Sigmoid colon (tissue), 7 donors: Measurements from ENCODE around the gene ACOXL. TPM values are rescaled to one million over a fixed set of nuclear protein-coding genes. Genes with fewer than 3 reads are reported as not detected.

Experiments
- DNase-seq: peaks from one replicate; pipeline ENCODE4 v3.0.0-alpha.2; 2019
- H3K27ac ChIP-seq, 4 donors: fragments of 200-600 bp; sonication (generic); one replicate each; pipeline ENCODE4 v1.5.1; 2016 to 2019; ENCODE audit warnings: mild to moderate bottlenecking in 1 of 4
- H3K27me3 ChIP-seq, 3 donors: fragments of 200-600 bp; sonication (generic); one replicate each; pipeline ENCODE4 v1.5.1; 2019; ENCODE audit warnings: mild to moderate bottlenecking in 1 of 3
- H3K36me3 ChIP-seq, 4 donors: fragments of 200-600 bp; sonication (generic); one replicate each; pipeline ENCODE4 v1.5.1; 2016 to 2019
- H3K4me1 ChIP-seq, 4 donors: fragments of 200-600 bp; sonication (generic); one replicate each; pipeline ENCODE4 v1.5.1; 2017 to 2019
- H3K4me3 ChIP-seq, 4 donors: fragments of 200-600 bp; sonication (generic); one replicate each; pipeline ENCODE4 v1.5.1; 2017 to 2019; ENCODE audit warnings: mild to moderate bottlenecking in 2 of 4, moderate library complexity in 1 of 4
- H3K9me3 ChIP-seq, 4 donors: fragments of 200-600 bp in 3 of 4; sonication (generic) in 3 of 4; one replicate each; pipeline versions ENCODE4 v1.5.1 to v1.6.1; 2013 to 2019
- CTCF ChIP-seq, 4 experiments: fragments of 450-650 bp in 3 of 4; fragments of 200-600 bp in 1 of 4; IDR thresholded peaks; one replicate each; pipeline ENCODE4 v1.5.1; 2016 to 2019; ENCODE audit warnings: antibody characterized with exemption in 4 of 4, mild to moderate bottlenecking in 3 of 4, moderate library complexity in 2 of 4
- EP300 ChIP-seq, 4 donors: sonication (generic); formaldehyde crosslinking; IDR thresholded peaks; one replicate each; pipeline ENCODE4 v1.6.1; 2017; ENCODE audit warnings: antibody characterized with exemption in 4 of 4
- POLR2A ChIP-seq, 2 donors: fragments of 450-650 bp; IDR thresholded peaks; one replicate each; pipeline ENCODE4 v1.6.1; 2016; ENCODE audit warnings: antibody characterized with exemption in 2 of 2, mild to moderate bottlenecking in 2 of 2, moderate library complexity in 2 of 2
- POLR2AphosphoS5 ChIP-seq, 4 donors: sonication (generic); formaldehyde crosslinking; IDR thresholded peaks; one replicate each; pipeline ENCODE4 v1.6.1; 2017; ENCODE audit warnings: antibody characterized with exemption in 4 of 4
- WGBS, 2 donors: extraction: QIAGEN DNeasy Blood & Tissue Kit; methylation state at CpG; one replicate each; pipeline ENCODE4 v1.1.7; 2013; 5-methylcytosine and 5-hydroxymethylcytosine counted together
- intact Hi-C: fragments of 100-400 bp; cut with DNase I; formaldehyde crosslinking; loops from one replicate; pipeline ENCODE4 v1.15.1; 2023
- polyA plus RNA-seq, 3 donors: library from polyadenylated mRNA; stranded (reverse); fragments of 200-250 nt; gene quantifications; one replicate each; pipeline ENCODE4 v1.2.3, GENCODE V29; 2013
- total RNA-seq, 4 donors: library from RNA; depleted of rRNA; stranded (reverse); fragments of >200 nt; gene quantifications; one replicate each; pipeline ENCODE4 v1.1.0, GENCODE V29; 2016
- donor health status: healthy with polysubstance abuse.
- donor health status: Bipolar disorder and iron deficiency.
- donor health status: healthy.

ACOXL gene
- total and polyA plus RNA-seq, 7 donors, result 0.45 TPM; not detected in 6

GRCh38 chr2:110969696-110970095 lies 237.3 kb downstream of the ACOXL start:
- intact Hi-C loops, result no loop called here
- no peak for TF ChIP-seq CTCF (IDR thresholded peaks at IDR 0.05)
- no peak for TF ChIP-seq POLR2A (IDR thresholded peaks at IDR 0.05)
- no peak for TF ChIP-seq EP300 (IDR thresholded peaks at IDR 0.05)
- no peak for TF ChIP-seq POLR2AphosphoS5 (IDR thresholded peaks at IDR 0.05)
- H3K27ac ChIP-seq, result no peak overlapping the region
- no peaks in the 10 kb centered on the region for H3K9me3 ChIP-seq
- peaks cover 0 to 5% (median 0%) of the 10 kb centered on the region in 4 donors for H3K4me1 ChIP-seq
- WGBS, 2 donors, result 85 to 91% methylated on average over 2 of the region's 2 CpGs
- DNase-seq, result no peak
- H3K36me3 ChIP-seq, result no peaks in the 10 kb centered on the region
- H3K4me3 ChIP-seq, result no peak overlapping the region
- H3K27me3 ChIP-seq, result no peaks in the 10 kb centered on the region

- Histone ChIP-seq H3K36me3 (no peaks in the 10 kb centered on the region), H3K4me3 (no peak overlapping the region), H3K27ac (no peak overlapping the region), H3K9me3 (no peaks in the 10 kb centered on the region), H3K27me3 (no peaks in the 10 kb centered on the region), H3K4me1 (peaks cover 0 to 5% (median 0%) of the 10 kb centered on the region in 4 donors)
- TF ChIP-seq CTCF (IDR thresholded peaks at IDR 0.05) (no peak), EP300 (IDR thresholded peaks at IDR 0.05) (no peak), POLR2AphosphoS5 (IDR thresholded peaks at IDR 0.05) (no peak), POLR2A (IDR thresholded peaks at IDR 0.05) (no peak)
- intact Hi-C loops, result no loop called here
- 31 to 53% methylated on average over 2 of the region's 2 CpGs for WGBS, 2 donors
- no peak for DNase-seq
These were observed 237.8 kb downstream of the ACOXL start for GRCh38 chr2:110970201-110970600.

GRCh38 chr2:110971811-110972210 lies 239.4 kb downstream of the ACOXL start:
- Histone ChIP-seq H3K9me3 (no peaks in the 10 kb centered on the region), H3K4me3 (no peak overlapping the region), H3K4me1 (peaks cover 0 to 5% (median 0%) of the 10 kb centered on the region in 4 donors), H3K27me3 (no peaks in the 10 kb centered on the region), H3K36me3 (no peaks in the 10 kb centered on the region), H3K27ac (no peak overlapping the region)
- 66 to 77% methylated on average over 2 of the region's 2 CpGs for WGBS, 2 donors
- DNase-seq, result no peak
- TF ChIP-seq CTCF (IDR thresholded peaks at IDR 0.05) (no peak), POLR2AphosphoS5 (IDR thresholded peaks at IDR 0.05) (no peak), POLR2A (IDR thresholded peaks at IDR 0.05) (no peak), EP300 (IDR thresholded peaks at IDR 0.05) (no peak)
- intact Hi-C loops, result no loop called here

GRCh38 chr2:110973262-110973661 lies 240.9 kb downstream of the ACOXL start:
- H3K4me3 ChIP-seq, result no peak overlapping the region
- no peak overlapping the region for H3K27ac ChIP-seq
- H3K36me3 ChIP-seq, result no peaks in the 10 kb centered on the region
- no peaks in the 10 kb centered on the region for H3K4me1 ChIP-seq
- intact Hi-C loops, result no loop called here
- 70 to 85% methylated on average over 2 of the region's 2 CpGs for WGBS, 2 donors
- H3K27me3 ChIP-seq, result no peaks in the 10 kb centered on the region
- no peak for TF ChIP-seq POLR2A (IDR thresholded peaks at IDR 0.05)
- no peak for TF ChIP-seq EP300 (IDR thresholded peaks at IDR 0.05)
- no peak for TF ChIP-seq POLR2AphosphoS5 (IDR thresholded peaks at IDR 0.05)
- TF ChIP-seq CTCF (IDR thresholded peaks at IDR 0.05), result no peak
- no peak for DNase-seq
- H3K9me3 ChIP-seq, result no peaks in the 10 kb centered on the region

GRCh38 chr2:110977403-110977802 lies 245.0 kb downstream of the ACOXL start:
- no peaks in the 10 kb centered on the region for H3K9me3 ChIP-seq
- WGBS, 2 donors, result 71 to 79% methylated on average over 4 of the region's 4 CpGs
- TF ChIP-seq EP300 (IDR thresholded peaks at IDR 0.05) (no peak), POLR2A (IDR thresholded peaks at IDR 0.05) (no peak), POLR2AphosphoS5 (IDR thresholded peaks at IDR 0.05) (no peak), CTCF (IDR thresholded peaks at IDR 0.05) (no peak)
- no peaks in the 10 kb centered on the region for H3K27me3 ChIP-seq
- H3K36me3 ChIP-seq, result no peaks in the 10 kb centered on the region
- H3K4me3 ChIP-seq, result no peak overlapping the region
- no peaks in the 10 kb centered on the region for H3K4me1 ChIP-seq
- no peak overlapping the region for H3K27ac ChIP-seq
- DNase-seq, result no peak
- intact Hi-C loops, result no loop called here
